HG03378 (cell line): ENCODE measurements around the gene SH3PXD2A.
"Not testable (repeated sequence)": the region's sequence is repeated elsewhere in the genome, so short reads cannot be mapped to it uniquely, and the experiment has no call there.

Experiments
- ATAC-seq: cut with Tn5 transposase; IDR thresholded peaks from one replicate; pipeline ENCODE4 v1.9.1; 2021; ENCODE audit warnings: mild to moderate bottlenecking, moderate library complexity; ENCODE audit not compliant: unreplicated experiment

SH3PXD2A gene

GRCh38 chr10:103793920-103794883 lies 61.2 kb downstream of the SH3PXD2A start:
- ATAC-seq = no peak

GRCh38 chr10:103793429-103793828 lies 61.9 kb downstream of the SH3PXD2A start:
- ATAC-seq = no peak

DNA sequence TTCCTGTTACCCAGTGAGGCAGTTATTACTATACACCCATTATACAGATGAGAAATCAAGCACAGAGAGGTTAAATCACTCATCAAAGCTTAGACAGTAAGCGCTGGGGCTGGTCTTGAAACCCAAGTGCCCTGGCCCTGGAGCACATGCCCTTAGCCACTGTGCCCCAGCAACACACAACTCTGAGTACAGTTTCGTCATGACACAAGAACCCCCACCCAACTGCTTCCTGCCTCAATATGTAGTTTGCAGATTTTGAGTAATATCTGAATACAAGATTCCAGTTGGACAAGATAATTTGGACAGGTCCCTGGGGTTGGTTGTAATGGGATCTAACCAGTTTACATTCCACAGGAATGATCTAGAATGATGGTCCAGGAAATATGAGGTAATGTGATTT lies 62.8 kb downstream of the SH3PXD2A start:
- no peak for ATAC-seq

- no peak for ATAC-seq
Measured at GRCh38 chr10:103791858-103792257, 63.5 kb downstream of the SH3PXD2A start.

DNA sequence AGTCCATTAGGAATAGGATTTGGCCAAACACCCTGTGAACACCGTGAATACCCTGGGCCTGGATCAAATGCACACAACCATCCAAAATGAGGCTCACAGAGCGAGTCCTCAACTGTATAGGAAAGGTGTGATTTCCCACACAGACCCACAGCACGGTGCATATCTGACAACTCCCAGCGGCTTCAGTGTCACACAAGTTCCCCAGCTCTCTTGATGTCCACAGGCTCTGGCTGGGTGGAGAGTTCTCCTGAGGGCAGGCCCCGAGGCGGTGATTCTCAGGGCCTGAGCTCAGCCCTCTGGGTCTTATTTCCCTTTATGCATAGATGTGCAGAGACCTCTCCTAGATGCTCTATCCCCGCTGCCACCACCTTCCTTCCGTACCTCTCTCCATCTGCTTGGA lies 64.1 kb downstream of the SH3PXD2A start:
- no peak for ATAC-seq

DNA sequence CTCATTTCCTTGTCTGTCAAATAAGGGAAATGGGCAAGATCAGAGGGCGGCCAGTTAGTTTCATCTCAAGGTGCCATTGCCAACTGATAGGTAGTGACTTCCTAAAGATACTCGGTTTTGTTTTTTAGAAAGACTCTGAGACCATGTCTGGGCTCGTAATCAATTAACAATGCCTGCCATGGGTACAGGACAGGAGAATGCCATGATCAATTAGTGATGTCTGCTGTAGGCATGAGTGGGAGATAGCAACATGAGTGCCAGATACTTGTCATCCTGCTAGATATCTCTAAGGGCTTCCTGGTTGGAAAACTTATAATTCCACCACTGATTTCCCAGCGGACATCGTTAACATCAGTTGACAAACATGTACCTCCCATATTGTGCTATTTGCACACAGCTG lies 64.8 kb downstream of the SH3PXD2A start:
- ATAC-seq = no peak

- ATAC-seq = no peak
Measured at GRCh38 chr10:103789771-103790201, 65.6 kb downstream of the SH3PXD2A start.

- ATAC-seq = no peak
Measured at GRCh38 chr10:103789161-103789560, 66.2 kb downstream of the SH3PXD2A start.

- ATAC-seq = no peak
Measured at GRCh38 chr10:103787331-103787730, 68.0 kb downstream of the SH3PXD2A start.

GRCh38 chr10:103786020-103786419 lies 69.4 kb downstream of the SH3PXD2A start:
- no peak for ATAC-seq

- ATAC-seq = no peak
Measured at GRCh38 chr10:103784723-103785418, 70.5 kb downstream of the SH3PXD2A start.

DNA sequence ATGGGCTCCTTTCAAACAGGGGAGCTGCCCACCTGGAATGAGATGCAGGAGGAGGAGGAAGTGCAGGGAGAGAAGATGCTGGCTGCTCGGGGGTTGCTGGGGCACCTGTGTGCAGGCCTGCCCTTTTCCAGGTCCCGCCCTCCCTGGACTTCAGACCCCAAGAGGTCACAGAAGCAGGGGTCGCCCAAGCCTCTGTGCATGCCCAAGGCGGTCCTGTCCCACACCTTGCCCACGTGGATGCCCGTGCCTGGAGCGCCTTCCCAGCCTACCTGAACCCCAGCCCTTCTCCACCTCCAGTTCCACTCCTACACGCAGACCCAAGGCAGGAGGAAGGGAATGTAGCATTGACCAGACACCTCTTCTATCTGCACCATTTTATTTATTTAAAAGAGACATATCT lies 71.3 kb downstream of the SH3PXD2A start:
- ATAC-seq = no peak

DNA sequence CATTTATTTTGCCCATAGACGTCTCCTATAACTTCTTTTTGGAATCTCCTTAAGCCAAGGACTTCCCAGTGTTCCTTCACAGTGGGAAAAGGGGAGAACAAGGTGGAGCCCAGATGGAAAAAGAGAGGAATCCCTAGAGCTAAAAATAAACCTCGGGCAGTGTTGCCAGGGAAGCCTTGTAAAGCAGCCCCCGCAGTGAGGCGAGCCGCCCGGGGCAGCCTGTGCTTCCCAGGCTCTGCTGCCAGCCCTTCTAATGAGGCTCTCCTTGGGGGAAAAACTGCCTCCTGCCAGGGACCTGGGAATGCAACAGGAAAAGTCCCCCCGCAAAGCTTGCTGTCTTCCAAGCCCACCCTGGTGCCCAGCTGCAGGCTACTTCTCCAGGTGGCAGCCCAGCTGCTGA lies 71.7 kb downstream of the SH3PXD2A start:
- ATAC-seq = no peak

DNA sequence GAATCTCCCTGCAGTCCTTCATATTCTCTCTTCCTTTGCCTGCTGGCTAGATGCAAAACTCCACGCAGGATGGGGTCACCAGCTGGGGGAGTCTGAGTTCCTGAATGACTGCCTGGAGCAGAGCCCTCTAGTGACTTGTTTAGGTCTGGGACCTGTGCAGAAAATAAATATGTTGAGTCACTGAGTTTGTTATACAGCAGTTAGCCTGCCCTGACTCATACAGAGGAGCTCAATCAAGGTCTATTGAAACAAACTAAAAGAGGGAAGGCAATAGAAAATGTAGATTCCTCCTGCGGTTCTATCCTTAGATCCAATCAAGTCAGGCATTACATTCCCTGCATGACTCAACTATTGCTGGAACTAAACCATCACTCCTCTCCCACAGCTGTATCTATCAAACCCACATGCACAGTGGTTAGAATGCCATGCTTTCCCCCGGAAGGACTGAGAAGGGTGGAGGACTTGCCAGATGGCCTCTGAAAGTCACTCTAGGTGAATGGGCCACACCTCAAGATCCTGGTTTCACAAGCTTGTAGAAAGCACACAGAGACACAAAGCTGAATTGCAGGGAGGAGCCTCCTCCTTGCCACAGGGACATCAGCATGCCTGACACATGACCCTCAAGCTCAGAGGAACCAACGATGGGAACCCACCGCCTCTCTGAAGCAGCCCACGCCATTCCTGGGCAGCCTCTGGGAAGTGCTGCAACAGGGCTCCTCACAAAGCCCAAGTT lies 73.9 kb downstream of the SH3PXD2A start:
- ATAC-seq = no peak

GRCh38 chr10:103780242-103781149 lies 74.9 kb downstream of the SH3PXD2A start:
- no peak for ATAC-seq

DNA sequence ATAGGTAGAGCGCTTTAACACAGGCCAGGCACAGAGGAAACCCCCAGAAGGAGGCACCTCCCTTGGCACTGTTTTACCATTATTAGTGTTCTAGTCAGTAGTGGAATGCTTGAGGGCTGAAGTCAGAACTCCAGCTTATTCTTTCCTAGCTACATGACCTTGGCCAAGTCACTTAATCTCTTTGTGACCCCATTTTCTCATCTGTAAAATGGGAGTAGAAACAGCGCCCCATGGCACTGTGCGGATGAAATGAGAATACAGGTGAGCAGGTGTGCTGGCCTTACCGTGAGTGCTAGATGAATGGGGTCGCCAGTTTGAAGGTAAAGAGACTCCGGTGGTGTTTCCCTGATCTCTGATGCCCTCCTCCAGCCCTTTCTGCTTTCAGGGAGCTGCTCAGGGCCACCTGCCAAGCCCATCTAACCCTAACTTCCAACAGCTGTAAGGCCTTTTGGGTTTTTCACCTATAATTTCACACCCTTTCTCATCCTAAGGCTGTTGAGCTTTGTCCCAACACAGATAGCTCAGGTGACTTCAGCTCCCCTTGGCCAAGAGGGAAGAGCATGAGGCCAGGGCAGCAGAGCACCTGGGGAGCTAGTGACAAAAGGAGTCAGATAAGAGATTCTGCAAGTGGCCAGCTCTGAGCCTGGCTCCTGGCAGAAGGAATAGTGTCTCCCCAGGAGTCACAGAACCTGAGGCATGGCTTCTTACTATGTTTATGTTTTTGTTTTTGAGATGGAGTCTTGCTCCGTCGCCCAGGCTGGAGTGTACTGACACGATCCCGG lies 76.8 kb downstream of the SH3PXD2A start:
- ATAC-seq = no peak

DNA sequence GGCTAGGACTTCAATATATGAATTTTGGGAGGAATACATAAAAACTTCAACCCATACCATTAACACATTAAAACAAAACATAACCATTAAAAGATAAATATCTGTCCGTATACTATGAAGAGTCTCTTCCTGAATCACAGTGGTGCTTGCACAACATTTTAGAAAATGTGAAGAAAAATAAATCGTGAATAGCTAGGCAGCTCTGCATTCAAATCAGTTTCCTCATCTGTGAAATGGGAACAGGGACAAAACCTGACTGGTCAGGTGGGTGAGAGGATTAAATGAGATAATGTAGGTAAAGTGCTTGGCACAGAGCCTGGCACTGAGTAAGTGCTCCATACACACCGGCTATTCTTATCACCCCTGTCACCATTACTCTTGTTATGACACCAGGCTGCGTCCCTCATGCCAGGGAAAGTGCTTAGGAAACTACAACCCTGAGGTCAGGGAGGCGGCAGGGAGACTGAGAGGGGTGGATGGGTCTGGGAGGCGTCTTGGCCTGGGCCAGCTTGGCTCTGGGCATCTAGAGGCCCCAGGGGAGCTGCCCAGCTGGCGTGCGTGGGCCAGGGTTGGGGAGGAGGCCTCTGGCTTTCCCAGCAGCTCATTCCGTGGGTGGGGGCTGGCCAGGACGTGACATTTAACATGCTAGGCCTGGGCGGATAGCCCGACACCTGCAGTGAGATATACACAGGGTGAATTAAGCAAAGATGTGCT lies 78.3 kb downstream of the SH3PXD2A start:
- ATAC-seq = no peak

DNA sequence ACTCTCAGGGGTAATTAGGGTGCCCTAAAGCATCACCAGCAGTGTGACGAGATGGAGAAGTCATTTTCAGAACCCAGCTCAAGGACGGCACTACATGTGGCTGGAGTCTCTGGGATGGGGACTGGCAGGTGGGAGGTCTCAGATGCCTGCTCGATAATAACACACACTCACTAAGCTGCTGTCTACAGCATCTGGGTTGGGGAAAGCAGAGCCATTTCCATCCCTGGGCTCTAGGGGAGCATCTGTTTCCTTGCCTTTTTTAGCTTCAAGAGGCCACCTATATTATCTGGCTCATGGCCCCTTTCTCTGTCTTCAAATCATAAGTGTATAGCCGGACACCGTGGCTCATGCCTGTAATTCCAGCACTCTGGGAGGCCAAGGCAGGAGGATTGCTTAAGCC lies 79.6 kb downstream of the SH3PXD2A start:
- no peak for ATAC-seq

DNA sequence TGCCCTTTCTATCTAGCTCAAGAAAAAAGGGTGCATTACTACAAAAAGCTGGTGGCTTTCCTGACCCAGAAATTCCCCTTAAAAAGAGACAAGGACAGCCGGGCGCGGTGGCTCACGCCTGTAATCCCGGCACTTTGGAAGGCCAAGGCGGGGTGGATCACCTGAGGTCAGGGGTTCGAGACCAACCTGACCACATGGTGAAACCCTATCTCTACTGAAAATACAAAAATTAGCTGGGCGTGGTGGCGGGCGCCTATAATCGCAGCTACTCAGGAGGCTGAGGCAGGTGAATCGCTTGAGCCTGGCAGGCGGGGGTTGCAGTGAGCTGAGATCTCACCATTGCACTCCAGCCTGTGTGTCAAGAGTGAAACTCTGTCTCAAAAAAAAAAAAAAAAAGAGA lies 82.5 kb downstream of the SH3PXD2A start:
- ATAC-seq = not testable (repeated sequence)
